Peyer's patch (tissue), 4 donors: ENCODE results near the gene PABPN1L.

Experiments used
- CTCF ChIP-seq, 6 experiments: fragments of 450-650 bp in 4 of 6; fragments of 200-600 bp in 2 of 6; sonication (generic) in 1 of 6; IDR thresholded peaks; one replicate each; pipeline ENCODE4 v1.5.1; 2017 to 2019; ENCODE audit warnings: antibody characterized with exemption in 6 of 6, mild to moderate bottlenecking in 3 of 6, moderate library complexity in 1 of 6
- POLR2A ChIP-seq, 2 donors: fragments of 450-650 bp; IDR thresholded peaks; one replicate each; pipeline ENCODE4 v1.5.1; 2017; ENCODE audit warnings: antibody characterized with exemption in 2 of 2, mild to moderate bottlenecking in 2 of 2, moderate library complexity in 2 of 2

GRCh38 chr16:88848557-88848956, 17.9 kb downstream of the PABPN1L start:
- no peak for TF ChIP-seq CTCF (IDR thresholded peaks at IDR 0.05)
- no peak for TF ChIP-seq POLR2A (IDR thresholded peaks at IDR 0.05)
